Trophoblast cell (in vitro differentiated cells and primary cell): ENCODE results near the gene SPDL1.
A peak's percentile ranks its signal among the peaks of the same experiment; 100 is the strongest.

Experiments used
- DNase-seq, 2 donors: peaks; one replicate each; pipeline ENCODE4 v3.0.0-alpha.2; 2016
- H2AFZ ChIP-seq: 2 replicates; pipeline ENCODE4 v1.6.1; 2013; ENCODE audit warnings: low read length, moderate library complexity, mild to moderate bottlenecking; ENCODE audit not compliant: insufficient read depth, poor library complexity
- H2AK5ac ChIP-seq: 2 replicates; pipeline ENCODE4 v1.6.1; 2013; ENCODE audit warnings: mild to moderate bottlenecking, low read length
- H2BK120ac ChIP-seq: 2 replicates; pipeline ENCODE4 v1.6.1; 2013; ENCODE audit warnings: low read length, mild to moderate bottlenecking, moderate library complexity; ENCODE audit not compliant: insufficient read depth, poor library complexity
- H2BK12ac ChIP-seq: 2 replicates; pipeline ENCODE4 v1.6.1; 2013; ENCODE audit warnings: mild to moderate bottlenecking, low read length, moderate library complexity
- H2BK5ac ChIP-seq: 2 replicates; pipeline ENCODE4 v1.6.1; 2013; ENCODE audit warnings: low read length, low read depth, moderate library complexity, mild to moderate bottlenecking; ENCODE audit not compliant: poor library complexity
- H3K14ac ChIP-seq: 2 replicates; pipeline ENCODE4 v1.6.1; 2013; ENCODE audit warnings: mild to moderate bottlenecking, low read length
- H3K18ac ChIP-seq: 2 replicates; pipeline ENCODE4 v1.6.1; 2013; ENCODE audit warnings: mild to moderate bottlenecking, low read length
- H3K23ac ChIP-seq: 2 replicates; pipeline ENCODE4 v1.6.1; 2013; ENCODE audit warnings: low read length
- H3K27ac ChIP-seq: 2 replicates; pipeline ENCODE4 v1.5.1; 2013; ENCODE audit warnings: low read depth, mild to moderate bottlenecking, inconsistent platforms, low read length, moderate library complexity
- H3K27me3 ChIP-seq: 2 replicates; pipeline ENCODE4 v1.6.1; 2013; ENCODE audit warnings: inconsistent platforms, mild to moderate bottlenecking, low read length, moderate library complexity; ENCODE audit not compliant: insufficient read depth
- H3K36me3 ChIP-seq, 2 experiments: 1 replicate in 1 of 2; 2 replicates in 1 of 2; pipeline ENCODE4 v1.6.1; 2013; ENCODE audit warnings: low read length in 2 of 2, mild to moderate bottlenecking in 2 of 2, moderate library complexity in 1 of 2; ENCODE audit not compliant: insufficient read depth in 2 of 2, control insufficient read depth in 1 of 2
- H3K4ac ChIP-seq: 2 replicates; pipeline ENCODE4 v1.6.1; 2013; ENCODE audit warnings: low read depth, mild to moderate bottlenecking, low read length, moderate library complexity
- H3K4me1 ChIP-seq, 2 experiments: 1 replicate in 1 of 2; 2 replicates in 1 of 2; pipeline ENCODE4 v1.6.1; 2013; ENCODE audit warnings: low read length in 2 of 2, mild to moderate bottlenecking in 2 of 2, moderate library complexity in 1 of 2; ENCODE audit not compliant: insufficient read depth in 2 of 2, control insufficient read depth in 1 of 2
- H3K4me2 ChIP-seq: 2 replicates; pipeline ENCODE4 v1.6.1; 2013; ENCODE audit warnings: inconsistent platforms, mild to moderate bottlenecking, low read length, moderate library complexity
- H3K4me3 ChIP-seq: 2 replicates; pipeline ENCODE4 v1.5.1; 2013; ENCODE audit warnings: mild to moderate bottlenecking, low read depth, low read length, inconsistent platforms
- H3K79me1 ChIP-seq: one replicate; pipeline ENCODE4 v1.6.1; 2013; ENCODE audit warnings: low read length
- H3K79me2 ChIP-seq: 2 replicates; pipeline ENCODE4 v1.6.1; 2013; ENCODE audit warnings: low read length, mild to moderate bottlenecking; ENCODE audit not compliant: control insufficient read depth, insufficient read depth, poor library complexity
- H3K9ac ChIP-seq: 2 replicates; pipeline ENCODE4 v1.6.1; 2013; ENCODE audit warnings: mild to moderate bottlenecking, low read length
- H3K9me3 ChIP-seq: 2 replicates; pipeline ENCODE4 v1.6.1; 2013; ENCODE audit warnings: low read depth, mild to moderate bottlenecking, control low read depth, inconsistent platforms, low read length; ENCODE audit not compliant: insufficient read depth
- H4K12ac ChIP-seq: 2 replicates; pipeline ENCODE4 v1.6.1; 2013; ENCODE audit warnings: low read depth, mild to moderate bottlenecking, low read length, moderate library complexity
- H4K8ac ChIP-seq: 2 replicates; pipeline ENCODE4 v1.6.1; 2013; ENCODE audit warnings: low read depth, mild to moderate bottlenecking, low read length, moderate library complexity
- H4K91ac ChIP-seq: one replicate; pipeline ENCODE4 v1.6.1; 2013; ENCODE audit warnings: low read depth, mild to moderate bottlenecking, low read length, moderate library complexity
- WGBS: extraction: QIAGEN DNeasy Blood & Tissue Kit; methylation state at CpG from one replicate; pipeline ENCODE4 v1.1.7; 2013; ENCODE audit warnings: missing lambda C conversion rate; ENCODE audit not compliant: insufficient read length, insufficient coverage; ENCODE audit errors: extremely low coverage; 5-methylcytosine and 5-hydroxymethylcytosine counted together

The SPDL1 gene

DNA sequence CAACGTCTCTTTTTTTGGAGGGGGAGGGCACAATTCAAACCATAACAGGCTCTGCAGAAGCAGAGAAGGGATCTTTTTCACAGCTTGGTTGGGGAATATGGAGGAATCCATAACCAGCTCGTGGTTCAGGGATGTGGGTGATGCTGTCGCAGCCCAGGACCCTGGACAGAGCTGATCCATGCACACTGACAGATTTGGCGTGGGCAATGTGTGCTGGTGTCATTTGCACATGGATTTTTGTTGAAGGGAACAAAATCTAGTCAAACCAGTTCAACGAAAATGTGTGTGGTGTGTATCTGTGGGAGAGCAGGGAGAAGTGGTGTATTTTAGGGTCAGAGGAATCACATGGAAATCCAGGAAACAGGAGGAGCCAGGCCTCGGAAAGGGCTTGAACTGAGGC is 57.7 kb downstream of the SPDL1 start:
- Histone ChIP-seq H2BK5ac (no peak overlapping the region), H4K8ac (no peak overlapping the region), H3K36me3 (no peaks in the 10 kb centered on the region), H4K12ac (no peak overlapping the region), H3K79me1 (no peaks in the 10 kb centered on the region), H3K18ac (no peak overlapping the region), H3K4ac (no peak overlapping the region), H3K9ac (no peak overlapping the region), H3K9me3 (peaks cover 8% of the 10 kb centered on the region), H3K14ac (no peak overlapping the region), H3K27me3 (peaks cover 17% of the 10 kb centered on the region), H2AFZ (no peak overlapping the region), H2BK120ac (no peak overlapping the region), H2BK12ac (no peak overlapping the region), H3K4me3 (no peak overlapping the region), H4K91ac (no peak overlapping the region), H3K79me2 (no peaks in the 10 kb centered on the region), H3K27ac (no peak overlapping the region), H3K4me1 (peaks cover 5 to 11% of the 10 kb centered on the region in 2 experiments), H3K4me2 (peak overlapping the region; percentile 8), H3K23ac (no peak overlapping the region), H2AK5ac (no peak overlapping the region)
- WGBS, result no CpG with 5 or more reads among the region's 6 CpGs
- DNase-seq, result peak in 1 of 2 donors; percentile 50

GRCh38 chr5:169646856-169647255 is 63.3 kb downstream of the SPDL1 start:
- Histone ChIP-seq H2BK5ac (no peak overlapping the region), H2AFZ (no peak overlapping the region), H3K79me2 (peaks cover 1% of the 10 kb centered on the region), H2AK5ac (no peak overlapping the region), H3K4me3 (no peak overlapping the region), H2BK12ac (no peak overlapping the region), H3K14ac (no peak overlapping the region), H3K79me1 (no peaks in the 10 kb centered on the region), H3K9me3 (no peaks in the 10 kb centered on the region), H3K36me3 (no peaks in the 10 kb centered on the region), H3K23ac (no peak overlapping the region), H3K4me2 (no peak overlapping the region), H3K27ac (no peak overlapping the region), H3K4me1 (peaks cover 4 to 14% of the 10 kb centered on the region in 2 experiments), H4K8ac (no peak overlapping the region), H3K4ac (no peak overlapping the region), H4K91ac (no peak overlapping the region), H3K27me3 (no peaks in the 10 kb centered on the region), H2BK120ac (no peak overlapping the region), H3K9ac (no peak overlapping the region), H3K18ac (no peak overlapping the region), H4K12ac (no peak overlapping the region)
- no CpG with 5 or more reads among the region's 3 CpGs for WGBS
- DNase-seq, result no peak

DNA sequence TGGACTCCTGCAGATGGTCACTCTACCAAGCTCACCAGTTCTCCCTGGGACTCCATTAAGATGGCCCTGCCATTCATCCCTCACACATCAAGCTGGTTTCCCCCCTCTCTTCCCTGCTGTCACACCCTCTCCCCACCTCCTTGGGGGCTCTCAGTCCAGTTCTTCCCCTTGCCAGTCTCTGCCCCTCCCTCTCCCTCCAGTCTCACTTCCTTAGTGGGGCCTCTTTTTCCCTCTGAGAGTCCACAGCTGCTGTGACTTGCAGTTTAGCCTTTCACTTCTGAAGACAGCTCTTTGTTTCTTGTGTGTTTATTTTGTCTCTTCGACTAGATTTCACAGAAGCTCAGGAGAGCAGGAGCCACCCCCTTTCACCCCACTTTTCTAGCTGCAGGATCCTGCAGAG is 64.0 kb downstream of the SPDL1 start:
- Histone ChIP-seq H3K4me1 (peaks cover 4 to 13% of the 10 kb centered on the region in 2 experiments), H3K18ac (no peak overlapping the region), H3K9me3 (no peaks in the 10 kb centered on the region), H4K91ac (no peak overlapping the region), H3K27me3 (no peaks in the 10 kb centered on the region), H2BK12ac (no peak overlapping the region), H3K14ac (no peak overlapping the region), H3K23ac (no peak overlapping the region), H2AK5ac (no peak overlapping the region), H2AFZ (no peak overlapping the region), H3K79me1 (no peaks in the 10 kb centered on the region), H3K4me3 (no peak overlapping the region), H4K12ac (no peak overlapping the region), H3K4ac (no peak overlapping the region), H3K4me2 (no peak overlapping the region), H3K9ac (no peak overlapping the region), H3K36me3 (no peaks in the 10 kb centered on the region), H4K8ac (no peak overlapping the region), H3K27ac (no peak overlapping the region), H3K79me2 (peaks cover 1% of the 10 kb centered on the region), H2BK5ac (no peak overlapping the region), H2BK120ac (no peak overlapping the region)
- DNase-seq, result no peak
- no CpG with 5 or more reads among the region's 1 CpG for WGBS

DNA sequence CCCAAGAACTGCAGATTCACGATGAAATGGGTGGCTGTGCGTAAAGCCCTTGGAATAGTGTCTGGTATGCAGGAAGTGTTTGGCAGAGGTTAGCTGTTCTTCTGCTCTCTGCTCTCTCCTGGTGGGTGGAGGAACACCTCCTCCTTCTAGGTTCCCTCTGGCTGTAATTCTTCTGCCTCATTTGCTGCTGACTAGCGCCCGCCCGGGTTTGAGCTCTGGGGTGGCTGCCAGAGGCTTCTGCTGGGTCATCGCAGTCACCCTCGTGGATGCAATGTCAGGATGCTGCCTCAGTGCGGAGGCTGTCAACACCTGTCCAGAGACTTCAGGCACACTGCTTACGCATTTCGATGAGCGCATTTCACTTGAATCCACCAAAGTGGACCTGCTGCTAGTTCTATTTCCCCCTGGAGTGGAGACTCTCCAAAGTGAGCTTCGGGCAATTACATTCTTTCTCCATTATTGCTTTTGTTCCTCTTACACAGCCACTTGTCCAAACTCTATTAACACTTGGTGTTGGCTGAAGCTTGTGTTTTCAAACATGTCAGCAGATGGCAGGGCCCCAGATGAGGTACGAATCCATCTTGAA is 65.2 kb downstream of the SPDL1 start:
- no peak overlapping the region for H4K12ac ChIP-seq
- H3K27ac ChIP-seq, result no peak overlapping the region
- no peak overlapping the region for H2AK5ac ChIP-seq
- H3K79me2 ChIP-seq, result peaks cover 1% of the 10 kb centered on the region
- H3K9ac ChIP-seq, result no peak overlapping the region
- no peak overlapping the region for H4K91ac ChIP-seq
- H3K4ac ChIP-seq, result no peak overlapping the region
- H2BK5ac ChIP-seq, result no peak overlapping the region
- H3K4me3 ChIP-seq, result no peak overlapping the region
- WGBS, result no CpG with 5 or more reads among the region's 13 CpGs
- no peak overlapping the region for H2BK120ac ChIP-seq
- no peak overlapping the region for H3K18ac ChIP-seq
- no peak overlapping the region for H2AFZ ChIP-seq
- H3K4me1 ChIP-seq, result peaks cover 4 to 13% of the 10 kb centered on the region in 2 experiments
- H3K9me3 ChIP-seq, result peaks cover 2% of the 10 kb centered on the region
- H3K79me1 ChIP-seq, result no peaks in the 10 kb centered on the region
- no peak overlapping the region for H4K8ac ChIP-seq
- no peaks in the 10 kb centered on the region for H3K27me3 ChIP-seq
- H3K14ac ChIP-seq, result no peak overlapping the region
- no peak for DNase-seq
- no peaks in the 10 kb centered on the region for H3K36me3 ChIP-seq
- no peak overlapping the region for H2BK12ac ChIP-seq
- no peak overlapping the region for H3K23ac ChIP-seq
- no peak overlapping the region for H3K4me2 ChIP-seq
